ENCODE data around the gene KRAS.
A peak's percentile ranks its signal among the peaks of the same experiment; 100 is the strongest.
"Not testable (repeated sequence)": the region's sequence is repeated elsewhere in the genome, so short reads cannot be mapped to it uniquely, and the experiment has no call there.

Gene KRAS

DNA sequence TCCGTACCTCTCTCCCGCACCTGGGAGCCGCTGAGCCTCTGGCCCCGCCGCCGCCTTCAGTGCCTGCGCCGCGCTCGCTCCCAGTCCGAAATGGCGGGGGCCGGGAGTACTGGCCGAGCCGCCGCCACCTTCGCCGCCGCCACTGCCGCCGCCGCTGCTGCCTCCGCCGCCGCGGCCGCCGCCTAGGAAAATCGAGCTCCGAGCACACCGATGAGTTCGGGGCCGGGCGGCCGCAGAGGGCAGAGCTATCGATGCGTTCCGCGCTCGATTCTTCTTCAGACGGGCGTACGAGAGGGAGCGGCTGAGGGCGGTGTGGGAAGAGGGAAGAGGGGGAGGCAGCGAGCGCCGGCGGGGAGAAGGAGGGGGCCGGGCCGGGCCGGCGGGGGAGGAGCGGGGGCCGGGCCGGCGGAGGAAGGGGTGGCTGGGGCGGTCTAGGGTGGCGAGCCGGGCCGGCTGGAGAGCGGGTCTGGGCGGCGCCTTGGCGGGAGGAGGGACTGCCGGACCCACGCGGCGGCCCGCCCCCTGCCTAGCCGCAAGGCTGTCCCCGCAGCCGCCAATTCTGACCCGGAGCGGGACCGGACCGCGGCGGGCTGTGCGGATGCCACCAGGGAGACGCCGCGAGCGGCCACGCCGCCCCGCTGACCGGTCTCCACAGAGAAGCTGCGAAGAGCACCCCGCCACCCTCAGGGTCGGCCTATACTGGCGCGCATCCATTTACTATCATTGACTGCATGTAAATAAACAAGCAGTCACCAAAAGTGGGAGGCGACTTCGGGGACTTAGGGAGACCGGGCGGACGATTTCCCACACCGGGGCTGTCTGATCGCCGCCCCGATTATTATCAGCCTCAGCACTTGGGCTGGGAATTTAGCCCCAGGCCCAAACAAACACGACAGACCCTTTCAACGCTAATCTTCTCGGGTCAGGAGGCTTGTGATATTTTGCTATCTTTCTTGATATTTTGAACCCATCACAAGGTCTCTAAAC lies at the start of gene KRAS:
Gene KRAS, minus strand, starts transcription at position 186 of the 987 bp plus-strand sequence.
- peak; percentile 96 for DNase-seq

DNA sequence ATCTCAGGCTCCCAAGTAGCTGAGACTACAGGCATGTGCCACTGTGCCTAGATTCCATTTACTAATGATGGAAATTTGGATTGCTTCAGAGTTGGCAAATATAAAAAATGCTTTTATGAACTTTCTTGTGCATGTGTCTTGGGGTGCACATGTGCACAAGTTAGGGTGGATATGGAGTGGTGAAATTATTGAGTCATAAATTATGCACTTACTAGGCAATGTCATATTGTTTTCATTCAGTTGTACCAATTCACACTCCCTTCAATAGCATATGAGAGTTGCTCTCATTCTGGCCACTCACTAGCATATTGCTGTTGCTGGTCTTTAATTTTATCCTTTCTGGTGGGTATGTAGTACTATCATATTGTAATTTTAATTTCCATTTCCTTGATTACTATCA lies 45.7 kb upstream of the KRAS start:
- no peak for DNase-seq

DNA sequence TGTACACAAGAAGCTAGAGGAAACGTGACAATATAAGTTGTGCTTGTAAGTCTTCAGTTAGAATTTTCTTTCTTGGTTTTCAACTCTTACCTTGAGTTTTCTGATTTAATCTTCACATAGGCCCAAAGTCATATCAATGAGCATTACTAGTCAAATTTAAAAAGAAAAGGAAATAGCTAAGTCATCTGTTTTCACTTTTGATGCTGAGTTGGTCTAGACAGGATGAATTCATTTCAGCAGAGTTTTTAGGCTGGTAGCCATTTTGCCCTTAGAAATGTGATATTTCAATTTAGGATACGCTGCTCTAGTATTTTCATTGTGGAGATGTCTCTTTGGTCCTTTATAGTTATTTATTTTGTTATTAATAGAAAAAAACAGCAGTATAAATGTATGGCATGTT lies 44.6 kb upstream of the KRAS start:
- no peak for DNase-seq

DNA sequence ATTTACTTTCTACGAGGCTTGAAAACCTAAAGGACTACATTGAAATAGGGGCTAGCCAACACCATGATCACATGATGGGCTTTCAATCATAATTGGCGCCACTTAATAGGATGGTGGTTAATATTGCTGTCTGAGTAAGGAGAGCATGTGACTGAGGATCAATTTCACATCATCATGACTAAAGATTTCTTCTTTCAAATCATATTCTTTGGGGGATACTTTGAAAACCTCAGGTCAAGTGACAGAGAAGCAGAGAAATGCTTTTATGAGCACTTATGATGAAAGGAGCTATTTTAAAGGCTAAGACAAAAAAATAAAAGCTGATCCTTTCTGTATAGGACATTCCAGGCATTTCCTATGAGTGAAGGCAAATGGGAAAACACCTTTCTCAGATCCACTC lies 42.9 kb upstream of the KRAS start:
- DNase-seq: no peak

DNA sequence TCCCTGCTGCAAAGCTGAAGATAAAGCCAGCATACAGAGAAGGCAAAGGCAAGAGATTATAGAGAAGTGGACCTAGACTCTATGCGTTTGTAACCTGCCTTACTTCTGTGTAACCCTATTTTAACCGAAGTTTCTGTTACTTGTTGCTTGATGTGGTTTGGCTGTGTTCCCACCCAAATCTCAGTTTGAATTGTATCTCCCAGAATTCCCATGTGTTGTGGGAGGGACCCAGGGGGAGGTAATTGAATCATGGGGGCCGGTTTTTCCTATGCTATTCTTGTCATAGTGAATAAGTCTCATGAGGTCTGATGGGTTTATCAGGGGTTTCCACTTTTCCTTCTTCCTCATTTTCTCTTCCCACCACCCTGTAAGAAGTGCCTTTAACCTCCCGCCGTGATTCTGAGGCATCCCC lies 42.1 kb upstream of the KRAS start:
- DNase-seq: not testable (repeated sequence)

DNA sequence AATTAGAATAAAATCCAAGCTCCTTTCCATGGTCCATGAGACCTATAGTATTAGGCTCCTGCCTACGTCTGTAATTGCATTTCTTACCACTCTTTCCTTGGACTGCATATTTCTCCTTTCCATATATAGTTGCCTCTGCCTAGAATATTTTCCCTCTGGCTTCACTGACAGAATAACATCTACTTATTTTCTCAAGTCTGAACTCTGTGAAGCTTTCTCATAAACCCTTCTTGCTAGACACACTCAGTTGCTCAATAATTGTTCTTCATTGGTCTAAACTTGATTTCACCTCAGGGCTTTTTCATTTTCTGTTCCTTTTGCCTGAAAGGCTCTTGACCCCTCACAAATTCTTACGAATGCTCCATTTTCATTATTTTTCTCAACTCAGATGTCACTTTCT lies 36.9 kb upstream of the KRAS start:
- DNase-seq: no peak

DNA sequence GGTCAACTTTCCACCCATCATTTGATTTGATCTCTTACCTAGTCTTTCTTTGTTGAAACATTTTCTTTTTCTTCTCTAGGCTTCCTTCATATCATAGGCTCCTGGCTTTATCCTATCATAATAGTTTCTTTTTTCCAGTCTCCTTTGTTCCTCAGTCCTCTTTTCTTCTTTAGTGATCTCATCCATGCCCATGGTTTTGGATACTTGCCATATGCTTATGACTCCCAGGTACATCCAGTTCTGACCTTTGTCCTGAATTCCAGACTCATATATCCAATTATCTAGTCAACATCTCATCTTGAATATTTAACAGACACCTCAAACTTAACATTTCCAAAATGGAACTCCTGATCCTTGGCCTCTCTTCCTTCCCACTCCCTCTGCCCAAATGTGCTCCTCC lies 36.1 kb upstream of the KRAS start:
- no peak for DNase-seq

DNA sequence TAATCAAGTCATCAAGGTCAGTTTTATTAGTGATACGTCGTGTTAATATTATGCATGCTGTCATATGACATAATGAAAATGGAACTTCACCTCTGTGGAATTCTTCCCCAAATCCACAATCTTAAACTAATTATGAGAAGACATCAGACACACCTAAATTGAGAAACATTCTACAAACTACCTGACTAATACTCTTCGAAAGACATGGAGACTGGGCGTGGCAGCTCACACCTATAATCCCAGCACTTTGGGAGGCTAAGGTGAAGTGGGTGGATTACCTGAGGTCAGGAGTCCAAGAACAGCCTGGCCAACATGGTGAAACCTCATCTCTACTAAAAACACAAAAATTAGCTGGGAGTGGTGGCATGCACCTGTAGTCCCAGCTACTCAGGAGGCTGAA lies 33.3 kb upstream of the KRAS start:
- DNase-seq: no peak

DNA sequence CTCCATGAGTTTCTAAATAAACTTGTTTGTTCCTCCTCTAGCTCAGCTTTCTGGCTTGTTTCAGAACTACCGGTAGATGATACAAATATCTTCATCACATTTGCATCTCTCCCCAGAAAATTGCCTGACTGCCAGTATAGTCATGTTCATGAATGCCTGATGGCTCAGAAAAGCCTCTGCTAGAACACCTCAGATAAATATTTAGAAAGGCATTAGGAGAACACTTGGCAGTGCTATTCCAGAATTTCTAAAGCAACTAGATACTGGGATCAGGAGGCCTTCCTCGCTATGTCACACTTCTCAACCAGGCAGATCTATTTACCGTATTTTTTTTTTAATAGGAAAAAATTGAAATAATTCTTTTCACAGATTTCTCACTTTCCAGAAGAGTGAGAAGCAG lies 32.3 kb upstream of the KRAS start:
- DNase-seq: no peak

DNA sequence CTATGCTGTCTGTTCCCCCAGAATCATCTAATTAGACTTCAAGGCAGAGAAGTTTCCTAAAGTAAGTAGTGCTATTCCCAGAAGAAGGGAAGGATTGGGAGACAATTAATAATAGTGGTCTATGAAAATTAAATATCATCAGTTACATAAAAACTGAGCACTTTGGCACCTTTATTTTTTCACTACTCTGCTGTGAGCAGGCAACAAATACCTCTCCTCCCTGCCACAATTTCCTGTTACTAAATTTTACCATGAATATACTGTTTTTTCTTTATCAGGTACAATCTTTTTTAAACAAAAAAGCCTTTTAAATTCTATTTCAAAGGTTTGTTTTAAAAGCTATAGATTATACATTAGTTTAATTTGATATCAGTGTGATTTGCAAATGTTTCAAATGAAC lies 29.4 kb upstream of the KRAS start:
- peak; percentile 5 for DNase-seq

DNA sequence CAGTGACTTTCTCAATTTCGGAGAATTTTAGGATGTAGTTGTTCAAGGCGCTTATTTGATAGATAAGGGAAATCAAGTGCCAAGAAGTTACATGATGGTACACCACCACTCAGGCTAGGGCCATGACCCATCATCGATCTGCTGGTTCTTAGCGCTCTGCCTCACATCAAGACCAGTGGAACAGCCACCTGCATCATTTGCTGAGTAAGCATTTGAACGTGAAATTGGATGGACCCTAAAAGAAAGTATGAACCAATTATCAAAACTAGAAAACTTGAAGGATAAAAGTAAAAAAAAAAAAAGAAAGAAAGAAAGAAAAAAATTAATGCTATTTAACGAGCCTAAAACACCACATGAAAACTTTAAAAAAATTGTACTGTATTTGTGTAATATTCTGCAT lies 27.5 kb upstream of the KRAS start:
- no peak for DNase-seq

DNA sequence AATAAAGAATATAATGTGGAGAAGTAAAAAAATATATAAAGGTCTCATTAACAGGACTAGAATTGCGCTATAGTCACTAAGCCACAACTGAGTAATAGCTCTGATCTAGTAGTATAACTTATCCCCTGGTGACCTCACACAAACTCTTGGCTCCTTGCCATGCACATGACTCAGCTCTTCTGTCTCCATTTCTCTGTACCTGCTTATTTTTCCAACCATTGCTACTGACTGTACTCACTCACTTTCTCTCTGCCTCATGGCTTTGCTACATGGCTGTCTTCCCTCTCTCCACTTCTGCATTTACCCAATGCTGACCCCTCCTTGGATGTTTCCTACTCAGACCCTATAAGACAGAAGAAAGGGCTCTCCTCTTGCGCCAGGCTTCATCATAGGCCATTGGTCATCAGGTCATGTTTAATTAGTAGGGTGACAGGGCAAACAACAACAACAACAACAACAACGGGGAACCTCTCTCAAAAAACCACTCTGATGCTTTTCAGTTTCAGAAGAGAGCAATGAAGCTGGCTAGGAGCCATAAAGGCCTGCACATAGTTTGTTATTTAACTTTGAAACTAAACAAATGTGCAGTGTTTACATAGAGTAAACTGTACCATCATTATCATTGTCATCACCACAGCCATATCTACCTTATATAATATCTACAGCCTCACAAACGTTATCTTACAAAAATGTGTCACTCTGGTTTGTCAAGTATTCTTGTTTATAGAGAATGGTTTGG lies 25.6 kb upstream of the KRAS start:
- DNase-seq: no peak

DNA sequence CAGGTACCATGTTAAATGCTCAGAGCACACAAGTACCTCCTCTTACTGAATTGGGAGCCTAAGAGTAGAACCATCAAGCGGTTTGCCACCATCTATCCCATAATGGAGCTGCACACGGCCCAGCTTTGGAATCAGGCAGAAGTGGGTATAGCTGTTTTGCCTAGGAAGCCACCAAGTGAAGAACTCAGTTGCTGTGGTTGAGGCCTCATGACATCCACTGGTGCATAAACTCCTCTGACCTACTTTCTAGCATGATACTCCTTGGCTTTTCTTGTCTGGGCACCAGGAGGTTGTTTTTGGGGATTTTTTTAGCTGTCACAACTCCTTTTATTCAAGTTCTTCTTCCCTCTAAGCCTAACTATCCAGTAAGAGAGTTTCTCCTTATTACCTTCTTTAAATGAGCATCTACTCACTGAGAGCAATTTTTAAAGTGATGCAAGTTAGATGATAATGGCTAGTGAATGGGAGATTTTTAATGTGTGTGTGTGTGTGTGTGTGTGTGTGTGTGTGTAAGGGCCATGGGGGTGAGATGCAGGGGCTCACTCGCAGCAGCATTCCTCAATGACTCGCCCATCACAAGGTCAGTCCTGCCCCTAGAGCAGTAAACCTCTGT lies 20.9 kb upstream of the KRAS start:
- DNase-seq: no peak

DNA sequence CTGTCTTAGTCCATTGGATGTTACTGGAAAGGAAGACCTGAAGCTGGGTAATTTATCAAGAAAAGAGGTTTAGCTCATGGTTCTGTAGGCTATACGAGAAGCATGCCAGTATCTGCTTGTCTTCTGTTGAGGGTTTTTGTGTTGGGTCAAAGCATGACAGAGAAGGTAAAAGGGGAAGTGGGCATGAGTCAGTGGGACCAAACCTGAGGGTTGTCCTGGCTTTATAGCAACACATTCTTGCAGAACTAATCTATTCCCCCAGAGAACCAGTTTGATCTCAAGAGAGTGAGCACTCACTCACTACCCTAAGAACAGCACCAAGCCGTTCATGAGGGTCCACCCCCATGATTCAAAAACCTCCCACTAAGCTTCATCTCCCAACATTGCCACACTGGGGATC lies 19.0 kb upstream of the KRAS start:
- DNase-seq: no peak

DNA sequence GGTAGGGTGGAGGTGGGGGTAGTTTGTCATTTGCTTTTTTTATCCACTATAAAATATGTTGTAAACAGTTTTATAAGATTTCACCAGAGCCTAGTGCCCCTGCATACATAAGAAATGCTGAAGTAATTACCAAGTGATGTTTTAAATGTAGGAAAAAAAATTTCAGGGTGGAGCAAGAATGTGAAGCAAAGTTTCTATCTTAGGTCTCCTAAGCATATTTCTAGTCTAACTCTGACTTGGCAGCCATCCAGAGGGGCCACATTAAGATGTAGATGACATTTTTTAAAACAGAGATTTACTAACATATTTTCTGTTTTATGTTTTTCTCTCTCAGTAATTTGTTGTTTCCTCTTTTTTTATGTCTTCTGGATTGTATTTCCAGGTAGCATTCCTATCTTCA lies 15.8 kb upstream of the KRAS start:
- DNase-seq: no peak

DNA sequence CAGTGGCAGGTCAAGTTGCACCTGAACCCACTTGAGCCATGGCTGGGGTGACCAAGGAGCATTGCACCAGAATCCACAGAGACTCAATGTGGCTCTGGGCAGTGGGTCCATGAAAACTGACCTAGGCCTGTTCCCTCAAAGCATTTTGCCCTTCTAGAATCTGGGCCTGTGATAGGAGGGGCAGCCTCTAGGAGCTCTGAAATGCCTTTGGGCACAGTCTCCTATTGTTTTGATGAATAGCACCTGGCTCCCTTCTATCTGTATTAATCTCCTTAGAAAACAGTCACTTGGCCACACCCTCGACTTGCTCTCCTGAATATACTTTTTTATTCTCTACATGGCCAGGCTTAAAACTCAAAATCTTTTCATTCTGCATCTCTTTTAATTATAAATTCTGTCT lies 14.1 kb upstream of the KRAS start:
- no peak for DNase-seq

DNA sequence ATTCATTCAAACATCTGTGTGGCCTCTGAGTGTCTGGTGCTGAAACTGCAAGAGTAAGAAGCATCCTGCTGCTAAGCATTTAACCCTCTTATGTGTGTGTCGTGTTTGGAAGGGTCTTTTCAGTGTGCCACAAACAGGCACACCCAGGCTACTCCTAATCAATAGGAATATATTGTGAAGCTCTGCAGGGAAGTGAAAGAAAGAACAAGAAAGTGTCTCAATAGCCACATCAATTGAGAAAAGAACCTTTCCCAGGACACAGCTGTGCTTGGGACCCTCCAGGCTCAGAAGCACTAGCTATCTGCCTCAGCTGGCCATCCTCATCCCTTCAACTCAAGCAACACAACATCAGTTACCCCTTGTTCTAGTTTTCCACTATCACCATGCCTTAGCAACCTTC lies 13.4 kb upstream of the KRAS start:
- no peak for DNase-seq

DNA sequence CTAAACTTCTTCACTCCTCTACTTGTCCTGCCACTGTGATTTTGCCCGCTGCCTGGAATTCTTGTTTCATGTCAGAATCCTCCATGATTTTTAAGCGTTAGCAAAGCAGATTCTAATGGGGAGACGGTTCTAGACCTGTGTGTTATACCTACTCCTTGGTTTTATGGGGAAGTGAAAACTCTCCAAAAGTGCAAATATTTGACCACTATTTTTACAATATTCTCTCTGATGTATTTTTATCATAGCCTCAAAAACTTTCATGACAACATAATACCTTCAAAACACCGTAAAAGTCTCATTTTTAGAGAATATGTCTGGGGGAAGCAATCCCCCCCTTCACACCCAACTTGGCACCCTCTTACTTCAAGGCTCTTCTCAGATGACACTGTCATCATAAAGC lies 12.9 kb upstream of the KRAS start:
- no peak for DNase-seq

DNA sequence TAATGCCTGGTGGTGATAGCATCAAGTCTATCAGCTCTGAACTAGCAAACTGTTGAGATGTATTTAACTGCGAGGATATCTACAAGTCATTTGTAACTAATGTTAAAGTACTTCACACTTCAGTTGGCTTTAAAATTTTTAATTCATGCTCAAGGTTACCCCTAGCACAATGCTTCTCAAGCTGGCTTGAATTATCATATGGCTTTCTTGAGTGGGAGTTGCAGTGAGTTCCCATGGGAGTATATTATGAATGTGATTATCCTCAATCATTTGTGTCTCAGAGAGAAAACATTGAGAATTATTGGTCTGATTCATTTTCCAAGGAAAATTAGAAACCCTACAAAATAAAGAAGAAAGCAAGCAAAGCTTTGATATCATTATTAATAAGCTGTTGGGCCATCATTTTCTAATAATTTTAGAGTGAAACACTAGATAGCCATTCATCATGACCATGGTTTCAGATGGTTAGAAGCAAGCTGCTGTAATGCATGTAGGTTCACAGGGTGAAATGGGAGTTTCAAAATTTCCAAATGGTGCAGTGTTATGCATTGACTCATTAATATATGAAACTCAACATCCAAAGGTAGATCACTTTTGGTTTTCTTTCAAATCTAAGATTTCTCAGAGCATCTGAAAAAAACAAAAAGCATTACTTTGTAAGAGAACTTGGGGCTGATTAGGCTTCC lies 11.8 kb upstream of the KRAS start:
- no peak for DNase-seq

DNA sequence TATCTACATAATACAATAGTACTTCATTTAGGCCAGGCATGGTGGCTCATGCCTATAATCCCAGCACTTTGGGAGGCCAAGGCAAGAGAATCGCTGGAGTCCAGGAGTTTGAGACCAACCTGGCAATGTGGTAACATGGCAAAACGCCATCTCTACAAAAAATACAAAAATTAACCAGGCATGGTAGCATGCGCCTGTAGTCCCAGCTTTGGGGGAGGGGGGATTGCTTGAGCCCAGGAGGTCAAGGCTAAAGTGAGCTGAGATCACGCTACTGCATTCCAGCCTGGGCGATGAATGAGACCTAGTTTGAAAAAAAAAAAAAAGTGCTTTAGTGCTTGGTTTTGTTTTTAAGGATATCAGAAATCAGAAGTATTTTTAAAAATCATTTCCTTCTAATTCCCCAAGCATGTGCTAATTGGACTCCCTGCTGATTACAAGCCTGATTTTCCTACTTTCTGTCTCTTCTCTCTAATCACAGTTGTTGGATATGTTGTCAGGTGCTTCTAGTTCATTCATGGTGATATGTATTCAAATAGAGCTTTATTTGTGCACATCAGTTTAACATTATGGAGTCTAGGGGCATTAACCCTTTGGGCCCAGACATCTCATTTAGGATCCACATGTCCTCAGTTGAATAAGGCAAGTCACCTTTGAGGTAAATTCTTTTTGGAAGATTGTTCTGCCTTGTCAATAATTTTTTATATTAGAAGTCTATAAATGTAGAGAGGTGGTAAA lies 7.0 kb upstream of the KRAS start:
- no peak for DNase-seq

DNA sequence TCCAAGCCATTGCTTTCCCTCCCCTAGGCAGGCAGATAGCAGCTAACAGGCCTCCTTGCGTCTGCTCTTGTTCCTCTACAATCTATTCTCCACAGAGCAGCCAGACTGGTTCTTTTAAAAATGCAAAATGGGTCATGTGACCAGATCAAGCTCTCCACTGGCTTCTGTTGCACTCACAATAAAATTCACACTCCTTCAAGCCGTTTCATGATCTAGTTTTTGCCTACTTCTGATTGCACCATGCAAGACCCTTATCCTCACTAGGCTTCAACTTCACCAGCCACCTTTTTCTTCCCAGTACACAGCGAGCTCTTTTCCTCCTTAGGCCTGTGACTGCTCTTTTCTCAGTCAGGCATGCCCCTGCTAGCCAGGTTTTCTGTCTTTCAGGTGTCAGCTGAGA lies 6.1 kb upstream of the KRAS start:
- DNase-seq: no peak

DNA sequence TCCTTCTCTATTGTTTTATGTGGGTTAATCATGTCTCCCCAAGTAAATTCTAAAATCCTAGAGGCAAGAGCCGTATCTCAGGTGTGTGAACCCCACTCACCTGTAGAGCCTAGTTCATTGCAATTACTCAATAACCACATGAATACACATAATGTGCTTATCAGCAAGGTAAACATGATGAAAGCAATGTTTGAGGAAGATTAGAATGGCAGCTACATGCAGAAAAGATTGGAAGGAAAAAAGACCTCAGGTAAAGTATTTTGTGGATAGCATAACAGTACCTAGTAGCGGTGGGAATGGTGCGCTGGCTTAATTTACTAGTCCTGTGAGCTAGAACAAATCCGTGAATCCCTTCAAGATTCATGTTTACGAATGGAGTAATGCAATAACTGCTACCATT lies 5.3 kb upstream of the KRAS start:
- DNase-seq: no peak

Measured in CD4-positive, alpha-beta T cell treated with Interleukin-17A for 1 hour (primary cell).